GM23248 (cell line): ENCODE measurements around the gene GSE1.

Source experiments
- EZH2 ChIP-seq: fragments of 200-600 bp; sonication (generic); IDR thresholded peaks from 2 replicates; pipeline ENCODE4 v1.6.1; 2018; ENCODE audit warnings: antibody characterized with exemption, mild to moderate bottlenecking; ENCODE audit not compliant: insufficient read depth, poor library complexity, severe bottlenecking
- EZH2phosphoT487 ChIP-seq: fragments of 200-600 bp; sonication (generic); IDR thresholded peaks from 2 replicates; pipeline ENCODE4 v1.6.1; 2018; ENCODE audit warnings: antibody characterized with exemption, moderate library complexity, mild to moderate bottlenecking, low read depth; ENCODE audit not compliant: insufficient read depth

- TF ChIP-seq EZH2phosphoT487, result no peak
- no peak for TF ChIP-seq EZH2
Measured at GRCh38 chr16:85585711-85586110, 27.4 kb upstream of the GSE1 start.
